ENCODE data around the gene ITPKA.
A peak's percentile ranks its signal among the peaks of the same experiment; 100 is the strongest.

ITPKA gene

DNA sequence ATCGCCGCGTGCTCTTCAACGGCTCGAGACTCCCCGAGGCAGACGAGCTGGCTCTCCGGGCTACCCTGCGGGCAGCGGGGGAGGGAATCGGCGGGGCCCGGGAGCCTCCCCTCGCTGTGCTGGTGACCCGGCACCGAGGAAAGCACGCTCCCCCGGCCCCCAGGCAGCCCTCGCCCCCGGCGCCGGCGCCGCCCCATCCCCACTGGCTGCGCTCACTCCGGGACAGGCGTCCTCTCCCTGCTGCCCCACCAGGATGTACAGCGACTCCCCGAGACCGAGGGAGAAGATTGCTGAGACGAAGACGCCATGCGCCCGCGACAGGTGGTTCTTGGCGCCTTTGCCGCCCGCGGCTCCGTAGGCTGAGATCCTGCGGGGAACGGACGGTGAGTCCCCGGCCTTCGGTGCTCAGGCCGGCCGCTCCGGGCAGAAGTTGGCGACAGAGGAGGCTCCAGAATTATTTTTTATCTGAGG lies 18.3 kb downstream of the ITPKA start:
- peak; percentile 18 for DNase-seq

DNA sequence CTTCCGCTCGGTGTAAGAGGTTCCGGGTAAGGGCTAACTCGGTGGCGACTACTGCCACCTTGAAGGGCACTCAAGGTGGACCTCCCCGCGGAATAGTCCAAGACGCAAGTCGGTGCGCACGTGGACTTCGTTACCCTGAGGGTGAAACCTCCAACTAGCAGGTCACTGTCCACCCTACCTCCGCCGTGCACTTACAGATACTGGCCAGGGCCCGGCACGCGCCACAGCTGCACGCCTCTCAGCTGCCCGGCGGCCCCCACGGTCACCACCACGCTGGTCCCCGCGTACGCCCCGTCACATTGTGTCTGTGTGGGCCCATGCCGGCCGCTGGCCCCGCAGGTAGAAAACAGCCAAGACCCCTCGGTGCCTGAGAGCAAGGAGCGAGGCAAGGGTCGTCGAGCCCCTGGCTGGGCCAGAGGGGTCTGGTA lies 18.9 kb downstream of the ITPKA start:
- DNase-seq = no peak

DNA sequence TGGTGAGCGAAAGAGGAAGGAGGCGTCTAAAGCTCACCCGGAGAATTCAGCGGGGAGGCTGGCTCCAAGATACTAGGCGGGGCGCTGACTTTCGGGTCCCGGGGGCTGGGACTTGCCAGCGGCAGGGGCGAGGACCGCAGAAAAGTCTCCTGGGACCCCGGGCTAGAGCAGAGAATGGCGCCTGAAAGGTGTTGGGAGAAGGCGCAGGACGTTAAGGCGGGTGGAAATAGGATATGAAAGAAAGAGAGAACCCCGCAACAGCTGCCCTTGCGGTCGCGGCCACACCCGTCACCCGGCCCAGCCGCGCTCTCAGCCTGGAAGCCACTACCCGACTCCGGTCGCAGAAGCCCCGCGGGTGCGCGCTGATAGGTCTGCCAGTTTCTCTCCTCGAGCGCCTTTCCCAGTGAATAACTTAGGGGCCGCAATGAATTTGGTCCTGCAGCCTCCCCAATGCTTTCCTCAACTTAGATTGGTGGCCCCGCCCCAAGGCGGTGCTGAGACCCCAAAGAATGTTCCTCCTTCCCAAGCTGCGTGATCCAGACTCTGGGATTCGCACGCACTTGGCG lies 19.3 kb downstream of the ITPKA start:
- DNase-seq = no peak

DNA sequence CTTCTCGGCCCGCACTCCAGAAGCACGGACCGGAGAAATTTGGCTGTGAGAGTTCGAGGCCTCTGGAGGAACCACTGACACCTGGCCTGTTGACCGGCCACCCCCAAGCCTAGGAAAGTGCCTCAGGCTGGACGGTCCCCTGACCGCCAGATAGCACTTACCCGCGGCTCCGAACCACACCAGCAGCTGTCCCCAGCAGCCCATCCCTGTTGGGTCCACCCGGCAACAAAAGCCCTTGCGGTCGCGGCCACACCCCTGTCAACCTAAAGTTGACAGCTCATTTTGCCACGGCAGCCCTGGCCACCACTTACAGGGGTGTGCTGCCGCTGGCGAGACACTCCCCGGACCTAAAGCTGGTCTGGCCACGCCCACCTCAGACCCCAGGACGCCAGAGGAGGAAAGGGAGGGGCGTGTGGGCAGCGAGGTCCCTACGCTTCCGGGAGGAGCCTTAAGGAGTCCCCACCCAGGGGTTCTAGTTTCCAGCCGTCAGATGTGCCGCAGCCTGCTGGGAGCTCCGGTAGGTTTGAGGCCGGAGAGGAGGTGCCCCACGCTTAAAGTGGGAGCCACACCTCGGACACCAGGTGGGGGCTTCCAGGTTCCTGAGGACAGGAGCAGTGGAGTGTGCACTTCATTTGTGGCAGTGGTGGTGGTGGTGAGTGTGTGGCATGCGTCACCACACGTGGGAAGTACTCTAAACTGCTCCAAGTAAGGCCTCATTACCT lies 20.0 kb downstream of the ITPKA start, which contains the start of gene LTK:
Gene LTK (minus strand): TSS at position 322 of the 722 bp plus-strand sequence. CDS start 118 bp downstream, at position 204.
- DNase-seq = no peak

DNA sequence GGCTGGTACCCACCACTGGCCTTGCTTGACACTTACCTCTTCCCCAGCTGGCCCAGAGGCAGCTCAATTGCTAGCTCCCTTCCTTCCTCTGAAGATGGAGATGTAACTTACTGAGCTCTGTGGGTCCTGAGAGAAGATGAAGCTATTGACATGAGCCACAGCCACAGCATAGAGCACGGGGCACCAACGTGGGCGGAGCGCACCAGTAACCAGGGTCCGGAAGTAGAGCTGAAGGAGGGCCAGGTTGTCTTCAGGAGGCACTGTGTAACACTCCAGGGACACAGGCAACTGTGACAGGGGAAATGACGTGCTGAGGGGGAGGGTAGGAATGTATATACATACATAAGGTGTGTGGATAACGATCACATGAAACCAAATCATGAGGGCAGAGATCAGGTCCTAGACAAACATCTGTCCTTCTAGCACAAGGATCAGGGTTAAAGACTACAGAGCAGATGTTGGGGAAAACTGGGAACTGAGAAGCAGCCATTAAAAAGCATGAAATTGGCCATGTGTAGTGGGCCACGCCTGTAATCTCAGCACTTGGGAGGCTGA lies 24.3 kb downstream of the ITPKA start:
- DNase-seq = no peak

DNA sequence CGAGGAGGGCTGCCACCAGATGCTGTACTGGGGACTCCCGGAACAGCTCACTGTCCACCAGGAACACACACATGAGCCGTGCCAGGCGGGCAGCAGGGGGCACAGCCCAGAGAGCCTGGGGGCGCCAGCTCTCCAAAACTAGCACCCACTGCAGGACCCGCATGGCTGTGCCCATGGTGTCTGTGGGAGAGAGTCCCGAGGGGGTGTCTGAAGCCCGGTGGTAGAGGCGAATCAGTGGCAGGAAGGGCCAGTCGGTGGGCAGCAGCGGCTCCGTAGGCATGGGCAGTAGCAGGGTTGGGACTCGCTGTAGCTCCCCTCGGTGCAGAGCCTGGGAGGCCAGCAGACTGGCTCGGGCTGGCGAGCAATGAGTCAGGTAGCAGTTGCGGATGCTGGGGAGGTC lies 27.0 kb downstream of the ITPKA start:
- DNase-seq = no peak

DNA sequence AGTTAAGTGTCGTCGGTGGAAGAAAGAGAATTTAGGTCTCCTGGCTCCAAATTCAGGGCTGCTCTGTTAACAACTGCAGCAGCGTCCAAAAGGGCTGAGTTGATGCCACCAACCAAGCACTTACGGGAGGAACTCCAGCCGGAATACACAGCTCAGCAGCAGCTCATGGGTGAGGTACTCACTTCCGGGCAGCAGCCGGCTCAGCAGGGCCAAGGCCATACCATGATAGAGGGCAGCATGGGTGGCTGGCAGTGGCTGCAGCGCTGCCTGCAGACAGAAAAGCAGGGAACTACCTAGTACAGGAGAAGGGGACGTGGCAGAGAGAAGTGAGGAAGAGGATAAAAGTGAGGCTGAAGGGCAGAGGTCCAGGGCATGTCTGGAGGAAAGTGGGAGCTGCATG lies 27.9 kb downstream of the ITPKA start:
- DNase-seq = no peak

DNA sequence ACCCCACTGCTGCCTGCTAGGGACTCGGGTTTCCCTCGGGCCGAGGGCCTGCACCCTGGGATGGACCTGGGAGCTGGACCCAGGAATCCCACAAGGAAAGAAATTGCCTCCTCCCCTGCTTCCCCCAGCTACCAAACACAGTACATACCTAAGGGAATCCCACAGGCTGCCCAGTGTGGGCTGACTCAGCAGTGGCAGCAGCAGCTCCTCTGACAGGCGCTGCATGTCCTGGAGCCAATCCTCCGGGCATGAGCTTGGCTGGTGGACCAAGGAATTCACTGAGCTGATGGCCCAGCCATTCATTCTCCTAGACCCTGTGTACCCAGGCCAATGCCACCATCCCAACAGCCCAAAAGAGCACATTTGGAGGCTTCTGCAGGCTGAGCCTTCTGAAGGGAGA lies 29.4 kb downstream of the ITPKA start:
- no peak for DNase-seq

DNA sequence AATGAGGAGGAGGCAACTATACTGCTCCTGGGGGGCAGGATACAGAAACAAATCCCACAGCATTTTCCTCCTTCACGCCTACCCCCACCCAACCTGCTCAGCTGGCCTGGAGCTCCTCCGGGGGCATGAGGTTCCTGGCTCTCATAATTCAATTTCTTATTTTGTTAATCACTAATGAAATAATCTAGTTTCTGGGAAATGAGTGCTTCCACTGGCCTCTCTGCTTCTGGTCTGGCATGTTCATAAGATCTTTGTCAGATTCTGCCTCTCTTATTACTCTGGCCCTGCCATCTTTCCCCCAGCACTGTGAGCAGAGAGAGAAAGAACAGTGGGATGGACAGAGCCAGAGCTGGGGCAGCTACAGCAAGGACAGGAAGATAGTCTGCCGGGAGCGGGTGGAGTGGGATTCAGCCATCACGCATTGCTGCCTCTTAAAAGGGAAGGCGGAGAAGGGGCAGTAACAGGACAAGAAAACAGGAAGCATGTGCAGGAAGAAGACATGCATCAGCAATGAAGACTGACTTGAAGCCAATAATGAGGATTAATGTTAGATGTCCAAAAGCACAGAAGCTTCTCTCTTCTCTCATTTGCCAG lies 36.8 kb downstream of the ITPKA start:
- DNase-seq = no peak

DNA sequence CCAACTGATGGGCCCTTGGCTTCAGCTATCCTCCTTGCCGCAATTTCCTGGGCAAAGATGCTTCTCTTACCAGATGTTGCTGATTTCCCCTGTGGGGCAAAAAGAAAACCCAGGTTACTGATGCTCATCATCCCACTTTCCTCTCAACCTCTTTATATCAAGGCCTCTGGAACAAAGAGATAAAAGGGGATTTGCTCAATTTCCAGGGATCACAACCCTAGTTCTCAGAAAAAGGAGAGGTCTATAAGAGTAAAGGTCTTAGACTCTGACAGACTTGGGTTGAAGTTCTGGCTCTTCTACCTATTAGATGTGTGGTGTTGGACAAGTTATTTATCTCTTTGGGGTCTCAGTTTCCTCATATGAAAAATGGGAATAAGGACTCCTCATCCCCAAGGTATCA lies 41.9 kb downstream of the ITPKA start:
- no peak for DNase-seq

DNA sequence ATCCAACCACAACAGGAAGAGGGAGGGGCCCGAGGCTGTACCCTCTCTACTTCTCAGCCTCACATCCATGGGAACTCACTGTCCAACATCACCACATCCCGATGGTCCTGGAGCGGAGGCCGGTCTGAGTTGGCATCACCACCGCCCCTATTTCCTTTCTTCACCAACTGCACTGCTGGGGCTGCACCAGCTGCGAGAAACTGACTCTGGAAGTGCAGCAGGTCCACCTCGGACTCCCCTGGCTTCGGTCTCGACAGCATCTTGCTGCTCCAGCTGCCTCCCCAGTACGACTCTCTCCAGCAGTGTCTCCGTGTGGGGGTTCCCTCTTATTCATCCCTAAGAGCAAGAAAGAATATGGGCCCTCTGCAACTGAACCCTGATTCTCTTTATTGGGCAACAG lies 43.2 kb downstream of the ITPKA start:
- no peak for DNase-seq

DNA sequence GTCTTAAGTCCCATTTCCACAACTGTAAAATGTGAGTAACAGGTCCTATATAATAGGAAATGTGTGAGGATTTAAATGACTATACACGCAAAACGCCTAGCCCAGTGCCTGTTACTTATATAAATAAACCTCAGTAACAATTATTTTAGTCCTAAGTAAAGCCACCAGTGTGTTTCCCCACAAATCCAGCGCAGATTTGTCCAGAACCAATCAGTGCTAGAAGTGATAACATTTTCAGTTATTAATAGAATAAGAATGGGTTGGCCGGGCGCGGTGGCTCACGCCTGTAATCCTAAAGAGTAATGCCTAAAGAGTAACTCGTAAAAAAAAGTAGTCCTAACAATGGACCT lies 49.8 kb downstream of the ITPKA start:
- no peak for DNase-seq

DNA sequence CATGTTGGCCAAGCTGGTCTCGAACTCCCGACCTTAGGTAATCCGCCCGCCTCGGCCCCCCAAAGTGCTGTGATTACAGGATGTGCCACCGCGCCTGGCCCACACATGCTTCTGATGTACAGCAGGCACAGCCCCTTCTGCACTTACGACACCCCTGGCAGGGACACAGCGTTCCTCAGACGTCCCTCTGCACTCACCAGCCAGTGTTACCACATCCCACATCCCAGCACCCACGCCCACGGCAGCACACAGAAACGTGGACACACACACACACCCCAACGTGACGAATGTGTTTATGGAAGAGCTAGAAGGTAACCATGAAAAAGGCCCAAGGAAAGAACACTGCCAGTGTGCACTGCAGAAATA lies 51.0 kb downstream of the ITPKA start:
- no peak for DNase-seq

DNA sequence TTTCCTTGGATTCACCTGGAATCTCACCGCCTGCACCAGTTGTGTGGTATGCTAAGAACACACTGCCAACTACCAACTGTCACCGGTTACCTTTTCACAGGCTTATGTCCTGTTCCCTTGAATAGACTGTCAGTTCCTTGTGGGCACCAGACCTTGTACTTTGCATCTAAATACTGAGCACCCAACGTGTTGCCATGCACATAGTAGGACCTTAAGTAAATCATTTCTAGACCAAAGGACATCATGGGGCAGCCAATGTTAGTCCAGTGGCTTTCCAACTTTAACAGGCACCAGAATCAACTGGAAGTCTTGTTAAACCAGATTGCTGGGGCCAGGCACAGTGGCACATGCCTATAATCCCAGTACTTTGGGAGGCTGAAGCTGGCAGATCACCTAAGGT lies 51.5 kb downstream of the ITPKA start:
- DNase-seq = no peak

DNA sequence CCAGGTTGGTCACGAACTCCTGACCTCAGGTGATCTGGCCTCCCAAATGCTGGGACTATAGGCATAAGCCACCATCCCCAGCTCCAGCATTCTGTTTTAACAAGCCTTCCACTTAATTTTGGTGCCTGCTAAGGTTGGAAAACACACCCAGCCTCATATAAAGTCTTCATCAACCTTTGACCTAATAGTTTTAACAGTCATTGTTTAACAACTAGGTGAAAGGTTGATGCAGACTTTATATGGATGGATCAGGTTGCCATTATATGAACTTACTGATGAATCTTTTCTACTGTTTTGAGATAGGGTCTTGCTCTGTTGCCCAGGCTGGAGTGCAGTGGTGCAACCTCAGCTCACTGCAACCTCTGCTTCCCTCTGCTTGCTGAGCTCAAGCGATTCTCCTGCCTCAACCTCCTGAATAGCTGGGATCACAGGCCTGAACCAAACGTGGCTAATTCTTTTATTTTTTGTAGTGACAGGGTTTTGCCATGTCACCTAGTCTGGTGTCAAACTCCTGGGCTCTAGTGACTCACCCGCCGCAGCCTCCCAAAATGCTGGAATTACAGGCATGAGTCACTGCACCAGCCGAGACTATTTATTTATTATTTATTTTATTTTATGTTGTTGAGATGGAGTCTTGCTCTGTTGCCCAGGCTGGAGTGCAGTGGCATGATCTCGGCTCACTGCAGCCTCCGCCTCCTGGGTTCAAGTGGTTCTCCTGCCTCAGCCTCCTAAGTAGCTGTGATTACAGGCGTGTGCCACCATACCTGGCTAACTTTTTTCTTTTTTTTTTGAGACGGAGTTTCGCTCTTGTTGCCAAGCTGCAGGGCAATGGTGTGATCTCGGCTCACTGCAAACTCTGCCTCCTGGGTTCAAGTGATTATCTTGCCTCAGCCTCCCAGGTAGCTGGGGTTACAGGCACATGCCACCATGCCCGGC lies 53.4 kb downstream of the ITPKA start:
- no peak for DNase-seq

DNA sequence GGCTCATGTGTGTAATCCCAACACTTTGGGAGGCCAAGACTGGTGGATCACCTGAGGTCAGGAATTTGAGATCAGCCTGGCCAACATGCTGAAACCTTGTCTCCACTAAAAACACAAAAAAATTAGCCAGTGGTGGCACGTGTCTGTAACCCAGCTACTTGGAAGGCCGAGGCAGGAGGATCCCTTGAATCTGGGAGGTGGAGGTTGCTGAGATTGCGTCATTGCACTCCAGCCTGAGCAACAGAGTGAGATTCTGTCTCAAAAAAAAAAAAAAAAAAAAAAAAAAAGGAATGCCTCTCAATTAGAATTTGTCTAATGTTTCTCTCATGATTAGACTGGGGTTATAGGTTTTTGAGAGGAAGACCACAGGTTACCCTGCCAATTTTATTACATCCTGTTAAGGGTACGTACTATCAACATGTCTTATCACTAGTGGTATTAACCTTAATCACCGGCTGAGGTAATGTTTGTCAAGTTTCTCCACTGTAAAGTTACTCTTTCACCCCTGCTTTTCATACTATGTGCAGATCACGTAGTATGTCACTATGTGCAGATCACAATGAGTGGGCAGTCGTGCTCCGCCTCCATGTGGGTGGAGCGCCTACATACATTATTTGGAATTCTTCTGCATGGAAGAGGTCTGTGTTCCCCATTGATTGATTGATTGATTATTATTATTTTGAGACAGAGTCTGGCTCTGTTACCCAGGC lies 56.5 kb downstream of the ITPKA start:
- DNase-seq = no peak

Measured in NCI-H1436 (cell line).